Esophagus squamous epithelium (tissue), 4 donors: ENCODE data around the gene SDF2L1.

Experiments
- CTCF ChIP-seq, 6 experiments: fragments of 450-650 bp in 4 of 6; fragments of 200-600 bp in 2 of 6; sonication (generic) in 2 of 6; IDR thresholded peaks; one replicate each; pipeline ENCODE4 v1.5.1; 2016 to 2019; ENCODE audit warnings: antibody characterized with exemption in 6 of 6, mild to moderate bottlenecking in 4 of 6, moderate library complexity in 4 of 6
- POLR2A ChIP-seq, 4 donors: fragments of 450-650 bp; IDR thresholded peaks; one replicate each; pipeline ENCODE4 v1.6.1; 2017; ENCODE audit warnings: antibody characterized with exemption in 4 of 4, mild to moderate bottlenecking in 4 of 4, moderate library complexity in 3 of 4

DNA sequence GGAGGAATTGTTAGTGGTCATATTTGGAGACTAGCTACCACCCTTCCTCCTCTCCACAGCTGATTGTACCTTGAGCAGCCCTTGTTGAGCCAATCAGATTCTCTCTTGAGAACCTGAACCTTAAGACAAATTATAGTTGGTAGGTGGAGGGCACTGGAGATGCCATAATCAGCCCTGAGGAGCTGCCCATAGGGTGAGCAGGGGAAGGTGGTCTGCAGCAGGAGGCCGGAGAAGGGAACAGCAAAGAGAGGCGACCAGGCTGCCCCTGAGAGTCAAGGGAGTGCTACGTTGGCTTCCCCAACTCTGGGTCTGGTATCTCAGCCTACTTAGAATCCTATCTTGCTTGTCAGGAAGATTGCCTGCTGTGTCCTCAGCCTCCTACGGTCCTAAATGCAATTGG lies 2.7 kb upstream of the SDF2L1 start:
- TF ChIP-seq CTCF (IDR thresholded peaks at IDR 0.05) (no peak), POLR2A (IDR thresholded peaks at IDR 0.05) (no peak)
